Activated T-cell treated with anti-CD3 and anti-CD28 coated beads for 24 hours (primary cell): ENCODE measurements around the gene TASP1.
"Not testable (repeated sequence)": the region's sequence is repeated elsewhere in the genome, so short reads cannot be mapped to it uniquely, and the experiment has no call there.

Source experiments
- DNase-seq: peaks from one replicate; pipeline ENCODE4 v3.0.0-alpha.2; 2020; ENCODE audit warnings: low read depth

Gene TASP1

GRCh38 chr20:13396826-13397225 lies 241.9 kb downstream of the TASP1 start:
- DNase-seq = no peak

- DNase-seq = no peak
These were observed 242.7 kb downstream of the TASP1 start for GRCh38 chr20:13396022-13396421.

GRCh38 chr20:13395232-13395631 lies 243.5 kb downstream of the TASP1 start:
- DNase-seq = no peak

GRCh38 chr20:13392391-13392790 lies 246.3 kb downstream of the TASP1 start:
- no peak for DNase-seq

- DNase-seq = no peak
These were observed 249.6 kb downstream of the TASP1 start for GRCh38 chr20:13389115-13389514.

GRCh38 chr20:13384132-13384531 lies 254.6 kb downstream of the TASP1 start:
- no peak for DNase-seq

GRCh38 chr20:13382786-13383185 lies 255.9 kb downstream of the TASP1 start:
- DNase-seq = no peak

- DNase-seq = not testable (repeated sequence)
These were observed 258.1 kb downstream of the TASP1 start for GRCh38 chr20:13380497-13381229.

GRCh38 chr20:13373400-13373799 lies 265.3 kb downstream of the TASP1 start:
- no peak for DNase-seq

- DNase-seq = no peak
These were observed 274.2 kb downstream of the TASP1 start for GRCh38 chr20:13364278-13365170.

GRCh38 chr20:13363473-13363872 lies 275.3 kb downstream of the TASP1 start:
- no peak for DNase-seq

GRCh38 chr20:13362165-13362564 lies 276.6 kb downstream of the TASP1 start:
- not testable (repeated sequence) for DNase-seq

- DNase-seq = not testable (repeated sequence)
These were observed 279.8 kb downstream of the TASP1 start for GRCh38 chr20:13358936-13359335.

- DNase-seq = not testable (repeated sequence)
These were observed 280.9 kb downstream of the TASP1 start for GRCh38 chr20:13357782-13358181.

- no peak for DNase-seq
These were observed 282.1 kb downstream of the TASP1 start for GRCh38 chr20:13356591-13356990.

- no peak for DNase-seq
These were observed 282.7 kb downstream of the TASP1 start for GRCh38 chr20:13355941-13356486.

GRCh38 chr20:13355411-13355810 lies 283.3 kb downstream of the TASP1 start:
- no peak for DNase-seq

GRCh38 chr20:13353261-13353945 lies 285.3 kb downstream of the TASP1 start:
- DNase-seq = no peak

- DNase-seq = no peak
These were observed 289.5 kb downstream of the TASP1 start for GRCh38 chr20:13349235-13349604.

- no peak for DNase-seq
These were observed 290.2 kb downstream of the TASP1 start for GRCh38 chr20:13348311-13349234.

- no peak for DNase-seq
These were observed 294.1 kb downstream of the TASP1 start for GRCh38 chr20:13344671-13345070.
